HL-60 (cell line): ENCODE results near the gene PCGF3.

Experiments used
- GABPA ChIP-seq: IDR thresholded peaks from 2 replicates; pipeline ENCODE4 v1.6.1; 2012; ENCODE audit warnings: low read depth
- POLR2AphosphoS5 ChIP-seq: IDR thresholded peaks from 2 replicates; pipeline ENCODE4 v1.6.1; 2012; ENCODE audit warnings: low read depth
- SPI1 ChIP-seq: IDR thresholded peaks from 2 replicates; pipeline ENCODE4 v1.6.1; 2012; ENCODE audit warnings: low read depth, mild to moderate bottlenecking, borderline replicate concordance
- TF ChIP-seq, protein P1 (sequence below): IDR thresholded peaks from one replicate; pipeline ENCODE4 v1.5.1; 2011; ENCODE audit warnings: low read length, control low read depth, inconsistent platforms; ENCODE audit not compliant: insufficient read depth

DNA sequence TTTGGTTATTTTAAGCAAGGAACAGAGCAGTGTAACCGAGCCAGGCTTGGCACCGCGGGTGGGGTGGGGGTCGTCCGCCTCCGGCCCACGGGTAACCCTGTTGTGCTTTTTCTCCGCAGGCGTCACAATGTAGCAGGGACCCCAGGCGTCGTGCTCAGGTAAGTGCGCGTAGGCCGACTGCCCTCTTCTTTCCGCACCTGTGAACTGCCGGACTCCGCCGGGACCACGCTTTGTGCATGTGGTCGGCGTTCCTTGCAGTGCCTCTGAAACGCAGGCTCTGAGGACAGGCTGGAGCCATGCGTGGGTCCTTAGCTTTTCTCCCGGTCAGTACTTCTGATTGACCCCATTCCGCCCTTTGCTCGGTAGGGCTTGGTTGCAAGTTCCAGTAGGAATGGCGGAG lies 24.9 kb downstream of the PCGF3 start:
- TF ChIP-seq, protein P1, sequence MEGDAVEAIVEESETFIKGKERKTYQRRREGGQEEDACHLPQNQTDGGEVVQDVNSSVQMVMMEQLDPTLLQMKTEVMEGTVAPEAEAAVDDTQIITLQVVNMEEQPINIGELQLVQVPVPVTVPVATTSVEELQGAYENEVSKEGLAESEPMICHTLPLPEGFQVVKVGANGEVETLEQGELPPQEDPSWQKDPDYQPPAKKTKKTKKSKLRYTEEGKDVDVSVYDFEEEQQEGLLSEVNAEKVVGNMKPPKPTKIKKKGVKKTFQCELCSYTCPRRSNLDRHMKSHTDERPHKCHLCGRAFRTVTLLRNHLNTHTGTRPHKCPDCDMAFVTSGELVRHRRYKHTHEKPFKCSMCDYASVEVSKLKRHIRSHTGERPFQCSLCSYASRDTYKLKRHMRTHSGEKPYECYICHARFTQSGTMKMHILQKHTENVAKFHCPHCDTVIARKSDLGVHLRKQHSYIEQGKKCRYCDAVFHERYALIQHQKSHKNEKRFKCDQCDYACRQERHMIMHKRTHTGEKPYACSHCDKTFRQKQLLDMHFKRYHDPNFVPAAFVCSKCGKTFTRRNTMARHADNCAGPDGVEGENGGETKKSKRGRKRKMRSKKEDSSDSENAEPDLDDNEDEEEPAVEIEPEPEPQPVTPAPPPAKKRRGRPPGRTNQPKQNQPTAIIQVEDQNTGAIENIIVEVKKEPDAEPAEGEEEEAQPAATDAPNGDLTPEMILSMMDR: no peak
- no peak for TF ChIP-seq POLR2AphosphoS5
- TF ChIP-seq GABPA: no peak
- no peak for TF ChIP-seq SPI1
